ENCODE measurements around the gene CDH8.
"Not testable (repeated sequence)": the region's sequence is repeated elsewhere in the genome, so short reads cannot be mapped to it uniquely, and the experiment has no call there.

Gene CDH8

GRCh38 chr16:61936522-61936921 is 99.7 kb downstream of the CDH8 start:
- DNase-seq (ENCODE audit: low read depth), result no peak

GRCh38 chr16:61934601-61935000 is 101.6 kb downstream of the CDH8 start:
- DNase-seq (ENCODE audit: low read depth), result no peak

- no peak for DNase-seq (ENCODE audit: low read depth)
Measured at GRCh38 chr16:61929776-61930175, 106.5 kb downstream of the CDH8 start.

- peak; percentile 4 for DNase-seq (ENCODE audit: low read depth)
Measured at GRCh38 chr16:61926766-61927165, 109.5 kb downstream of the CDH8 start.

DNA sequence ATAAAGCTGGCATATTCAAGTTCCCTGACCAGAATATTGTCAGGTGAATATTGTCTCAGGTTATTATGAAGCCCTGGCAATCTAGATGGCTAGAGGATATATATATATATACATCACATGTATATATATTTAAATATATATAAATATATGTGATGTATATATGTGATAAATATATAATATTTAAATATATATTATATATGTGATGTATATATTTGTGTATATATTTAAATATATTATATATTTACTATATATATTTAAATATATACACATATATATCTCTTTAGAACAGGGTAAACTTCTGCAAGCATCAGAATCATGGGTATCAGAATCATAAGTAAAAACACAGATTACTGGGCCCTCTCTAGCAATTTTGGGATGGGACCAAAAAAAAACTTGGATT is 112.6 kb downstream of the CDH8 start:
- DNase-seq (ENCODE audit: low read depth), result no peak

- no peak for DNase-seq (ENCODE audit: low read depth)
Measured at GRCh38 chr16:61921373-61921772, 114.9 kb downstream of the CDH8 start.

DNA sequence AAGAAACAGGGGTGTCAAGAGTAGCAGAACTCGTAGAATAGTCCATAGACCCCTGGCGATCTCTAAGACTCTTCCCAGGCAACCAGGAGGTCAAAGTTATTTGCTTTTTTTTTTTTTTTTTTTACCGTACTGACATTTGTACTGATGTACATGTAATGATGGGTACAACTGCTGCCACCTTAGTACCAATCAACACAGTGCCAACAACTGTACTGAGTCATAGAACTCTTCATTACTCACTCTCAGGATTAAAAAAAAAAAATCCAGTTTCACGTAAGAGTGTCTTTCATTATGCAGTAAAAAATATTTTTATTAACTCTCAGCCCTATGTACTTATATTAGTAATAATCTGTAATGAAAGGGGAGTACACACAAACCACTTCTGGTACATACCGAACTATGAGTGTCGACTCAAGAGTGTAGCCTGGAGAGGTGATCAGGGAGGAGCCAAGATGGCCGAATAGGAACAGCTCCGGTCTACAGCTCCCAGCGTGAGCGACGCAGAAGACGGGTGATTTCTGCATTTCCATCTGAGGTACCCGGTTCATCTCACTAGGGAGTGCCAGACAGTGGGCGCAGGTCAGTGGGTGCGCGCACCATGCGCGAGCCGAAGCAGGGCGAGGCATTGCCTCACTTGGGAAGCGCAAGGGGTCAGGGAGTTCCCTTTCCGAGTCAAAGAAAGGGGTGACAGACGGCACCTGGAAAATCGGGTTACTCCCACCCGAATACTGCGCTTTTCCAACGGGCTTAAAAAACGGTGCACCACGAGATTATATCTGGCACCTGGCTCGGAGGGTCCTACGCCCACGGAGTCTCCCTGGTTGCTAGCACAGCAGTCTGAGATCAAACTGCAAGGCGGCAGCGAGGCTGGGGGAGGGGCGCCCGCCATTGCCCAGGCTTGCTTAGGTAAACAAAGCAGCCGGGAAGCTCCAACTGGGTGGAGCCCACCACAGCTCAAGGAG is 118.1 kb downstream of the CDH8 start:
- DNase-seq (ENCODE audit: low read depth), result not testable (repeated sequence)

DNA sequence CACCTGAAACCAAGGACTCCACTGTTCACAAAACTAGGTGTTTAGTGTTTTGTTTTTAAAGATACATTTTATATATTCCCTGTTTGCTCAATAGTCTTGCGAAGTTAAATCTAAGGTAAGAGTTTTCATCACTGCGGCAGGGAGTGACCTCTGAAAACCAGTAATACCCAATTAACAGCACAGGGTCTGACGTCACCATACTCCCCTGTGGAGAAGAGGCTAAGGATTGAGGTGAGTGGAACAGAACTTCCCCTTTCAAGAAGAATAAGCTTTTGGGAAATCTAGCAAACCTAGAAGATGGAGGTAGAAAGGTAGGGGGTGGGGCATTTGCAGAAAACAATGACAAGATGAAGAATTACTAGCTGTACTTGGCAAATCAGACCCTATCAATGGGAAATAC is 120.7 kb downstream of the CDH8 start:
- DNase-seq (ENCODE audit: low read depth), result no peak

GRCh38 chr16:61909074-61909473 is 127.2 kb downstream of the CDH8 start:
- no peak for DNase-seq (ENCODE audit: low read depth)

DNA sequence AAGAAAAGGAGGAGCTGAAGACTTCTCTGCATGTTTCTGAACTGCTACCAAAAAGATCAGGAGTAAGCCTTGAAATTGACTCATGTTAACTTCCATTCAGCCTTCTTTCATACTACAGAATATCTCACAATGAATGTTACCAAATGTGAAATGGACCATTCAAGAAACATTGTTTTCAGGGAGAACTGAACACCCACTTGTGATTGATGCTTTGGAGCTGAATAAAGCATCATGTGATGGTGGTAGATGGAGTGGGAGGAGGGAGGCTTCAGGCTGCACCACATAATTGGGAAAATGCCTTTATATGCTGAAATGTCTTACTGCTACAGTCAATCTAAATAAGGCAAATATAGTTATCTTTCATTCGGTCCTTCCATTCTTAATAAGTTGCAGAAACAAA is 127.8 kb downstream of the CDH8 start:
- DNase-seq (ENCODE audit: low read depth), result no peak

DNA sequence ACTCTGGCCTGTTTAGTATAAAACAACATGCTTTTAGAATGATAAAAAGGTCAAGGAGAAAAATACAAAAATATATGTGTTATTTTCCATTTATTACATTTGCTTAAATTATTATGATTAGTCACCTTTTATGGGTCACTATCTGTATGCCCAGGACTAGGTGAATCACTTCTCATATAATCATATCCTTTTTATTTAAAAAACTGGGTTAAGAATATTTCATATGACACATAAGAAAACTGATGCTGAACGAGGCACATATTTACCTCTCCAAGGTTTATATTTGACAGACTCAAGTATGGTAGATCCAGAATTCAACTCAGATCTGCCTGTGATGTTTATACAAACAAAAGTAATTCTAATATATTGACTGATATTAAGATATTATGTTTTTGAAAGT is 134.5 kb downstream of the CDH8 start:
- DNase-seq (ENCODE audit: low read depth), result no peak

GRCh38 chr16:61900482-61900881 is 135.8 kb downstream of the CDH8 start:
- DNase-seq (ENCODE audit: low read depth), result peak; percentile 67

DNA sequence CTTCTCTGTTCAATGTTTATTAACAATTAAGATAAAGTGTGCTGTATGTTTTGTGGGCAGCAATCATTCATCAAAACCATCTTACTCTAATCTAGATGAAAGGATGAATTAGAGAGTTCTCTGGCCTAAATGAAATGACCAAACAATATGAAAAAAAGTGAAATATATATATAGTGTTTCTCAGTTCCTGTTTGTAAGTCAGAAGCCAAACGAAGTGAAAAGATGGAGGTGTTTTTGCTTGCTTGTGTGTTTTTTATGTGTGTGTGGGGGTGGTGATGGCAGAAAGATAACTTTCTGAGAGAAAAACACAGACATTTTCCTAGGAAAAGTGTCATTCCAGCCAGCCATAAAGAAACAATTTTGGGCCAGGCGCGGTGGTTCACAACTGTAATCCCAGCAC is 138.6 kb downstream of the CDH8 start:
- no peak for DNase-seq (ENCODE audit: low read depth)

GRCh38 chr16:61892531-61892930 is 143.7 kb downstream of the CDH8 start:
- DNase-seq (ENCODE audit: low read depth), result no peak

- no peak for DNase-seq (ENCODE audit: low read depth)
Measured at GRCh38 chr16:61891460-61891859, 144.8 kb downstream of the CDH8 start.

- DNase-seq (ENCODE audit: low read depth), result no peak
Measured at GRCh38 chr16:61890386-61890785, 145.9 kb downstream of the CDH8 start.

DNA sequence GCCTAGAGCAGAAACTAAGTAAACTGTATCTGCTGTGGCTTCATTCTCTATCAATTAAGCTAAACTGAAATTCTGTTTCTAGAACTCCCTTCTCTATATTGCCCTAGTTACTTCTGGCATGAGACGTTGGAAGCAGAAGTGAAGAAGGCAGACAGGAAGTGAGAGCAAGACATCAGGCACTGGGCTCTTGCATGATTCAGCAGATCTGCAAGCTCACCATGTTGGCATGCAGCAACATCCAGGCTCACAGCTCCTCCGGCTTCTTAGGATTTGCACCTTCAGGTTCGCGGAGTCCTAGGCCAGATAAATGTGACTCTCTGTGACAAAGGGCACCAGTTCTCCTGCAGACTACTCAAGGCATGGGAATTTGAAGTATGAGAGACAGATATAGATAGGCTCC is 148.3 kb downstream of the CDH8 start:
- peak; percentile 60 for DNase-seq (ENCODE audit: low read depth)

- no peak for DNase-seq (ENCODE audit: low read depth)
Measured at GRCh38 chr16:61885343-61885742, 150.9 kb downstream of the CDH8 start.

DNA sequence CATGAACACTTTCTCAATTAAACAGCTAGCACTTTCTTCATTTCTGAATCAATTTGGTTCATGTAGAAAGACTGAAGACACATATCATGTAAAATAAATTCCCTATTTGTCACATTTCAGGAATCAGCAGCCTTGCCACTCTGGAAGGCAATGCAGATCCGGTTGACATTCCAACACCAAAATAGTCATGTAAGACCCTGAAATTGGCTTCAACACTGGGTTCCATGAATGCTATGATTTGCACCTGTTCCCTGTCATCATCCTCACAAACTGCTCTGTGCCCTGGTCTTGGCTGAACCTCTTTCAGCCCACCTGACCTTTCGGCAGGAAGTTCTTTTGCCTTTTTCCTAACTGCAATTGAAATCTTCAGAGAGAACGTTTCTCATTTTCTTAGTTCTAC is 156.9 kb downstream of the CDH8 start:
- no peak for DNase-seq (ENCODE audit: low read depth)

GRCh38 chr16:61877436-61877835 is 158.8 kb downstream of the CDH8 start:
- DNase-seq (ENCODE audit: low read depth), result no peak

GRCh38 chr16:61872778-61873119 is 163.5 kb downstream of the CDH8 start:
- no peak for DNase-seq (ENCODE audit: low read depth)

GRCh38 chr16:61871837-61872777 is 164.1 kb downstream of the CDH8 start:
- DNase-seq (ENCODE audit: low read depth), result no peak
